Liver (tissue), 9 donors: Measurements from ENCODE around the gene WDR7. TPM values are rescaled to one million over a fixed set of nuclear protein-coding genes. Genes with fewer than 3 reads are reported as not detected.

Experiments
- DNase-seq: peaks from one replicate; pipeline ENCODE4 v3.0.0-alpha.2; 2017; ENCODE audit warnings: low spot score
- H3K27ac ChIP-seq, 2 donors: one replicate each; pipeline ENCODE4 v1.7.0; 2013; ENCODE audit warnings: inconsistent platforms in 2 of 2, low read length in 2 of 2, control low read depth in 1 of 2, low read depth in 1 of 2, mild to moderate bottlenecking in 1 of 2
- H3K27me3 ChIP-seq, 4 donors: one replicate each; pipeline versions ENCODE4 v1.6.1 to v1.7.0; 2013; ENCODE audit warnings: low read length in 3 of 4, inconsistent platforms in 1 of 4, mild to moderate bottlenecking in 1 of 4, moderate library complexity in 1 of 4; ENCODE audit not compliant: control insufficient read depth in 4 of 4, insufficient read depth in 4 of 4
- H3K36me3 ChIP-seq, 4 donors: one replicate each; pipeline versions ENCODE4 v1.6.1 to v1.7.0; 2013; ENCODE audit warnings: low read length in 3 of 4, mild to moderate bottlenecking in 3 of 4, low read depth in 1 of 4, moderate library complexity in 1 of 4; ENCODE audit not compliant: control insufficient read depth in 4 of 4, insufficient read depth in 3 of 4
- H3K4me1 ChIP-seq, 4 donors: one replicate each; pipeline versions ENCODE4 v1.6.1 to v1.7.0; 2013; ENCODE audit warnings: low read length in 3 of 4, mild to moderate bottlenecking in 3 of 4, moderate library complexity in 1 of 4; ENCODE audit not compliant: control insufficient read depth in 4 of 4, insufficient read depth in 4 of 4
- H3K4me3 ChIP-seq, 3 donors: one replicate each; pipeline versions ENCODE4 v1.6.1 to v1.7.0; 2013; ENCODE audit warnings: low read length in 3 of 3, control low read depth in 1 of 3, low read depth in 1 of 3, mild to moderate bottlenecking in 1 of 3
- H3K9ac ChIP-seq, 2 donors: one replicate each; pipeline ENCODE4 v1.7.0; 2013; ENCODE audit warnings: low read length in 2 of 2, mild to moderate bottlenecking in 2 of 2, moderate library complexity in 2 of 2, control low read depth in 1 of 2, low read depth in 1 of 2
- H3K9me3 ChIP-seq, 4 donors: one replicate each; pipeline versions ENCODE4 v1.6.1 to v1.7.0; 2013; ENCODE audit warnings: low read length in 3 of 4; ENCODE audit not compliant: control insufficient read depth in 4 of 4
- EGR1 ChIP-seq, 2 donors: IDR thresholded peaks; 2 replicates each; pipeline ENCODE4 v1.6.1; 2016 to 2018; ENCODE audit warnings: antibody characterized with exemption in 2 of 2, low read depth in 2 of 2
- FOXA1 ChIP-seq: IDR thresholded peaks from 2 replicates; pipeline ENCODE4 v1.6.1; 2016; ENCODE audit warnings: antibody characterized with exemption
- FOXA2 ChIP-seq: IDR thresholded peaks from 2 replicates; pipeline ENCODE4 v1.6.1; 2016; ENCODE audit warnings: antibody characterized with exemption
- GABPA ChIP-seq, 2 donors: IDR thresholded peaks in 1 of 2; conservative IDR thresholded peaks in 1 of 2; 2 replicates each; pipeline ENCODE4 v1.6.1; 2016; ENCODE audit warnings: antibody characterized with exemption in 2 of 2, mild to moderate bottlenecking in 1 of 2, moderate library complexity in 1 of 2
- HNF4A ChIP-seq, 2 donors: conservative IDR thresholded peaks; 2 replicates each; pipeline ENCODE4 v1.6.1; 2016; ENCODE audit warnings: antibody characterized with exemption in 2 of 2, mild to moderate bottlenecking in 2 of 2
- JUND ChIP-seq, 2 donors: IDR thresholded peaks; 2 replicates each; pipeline ENCODE4 v1.6.1; 2016; ENCODE audit warnings: antibody characterized with exemption in 2 of 2
- NR2F2 ChIP-seq: IDR thresholded peaks from 2 replicates; pipeline ENCODE4 v1.6.1; 2016; ENCODE audit warnings: antibody characterized with exemption
- RAD21 ChIP-seq, 2 donors: IDR thresholded peaks; 2 replicates each; pipeline ENCODE4 v1.6.1; 2016; ENCODE audit warnings: antibody characterized with exemption in 2 of 2, mild to moderate bottlenecking in 2 of 2
- RXRA ChIP-seq, 2 donors: IDR thresholded peaks; 2 replicates each; pipeline ENCODE4 v1.6.1; 2017 to 2018; ENCODE audit warnings: antibody characterized with exemption in 2 of 2, mild to moderate bottlenecking in 1 of 2
- SP1 ChIP-seq: IDR thresholded peaks from 2 replicates; pipeline ENCODE4 v1.6.1; 2018; ENCODE audit warnings: antibody characterized with exemption, mild to moderate bottlenecking
- TAF1 ChIP-seq: conservative IDR thresholded peaks from 2 replicates; pipeline ENCODE4 v1.6.1; 2016; ENCODE audit warnings: antibody characterized with exemption, mild to moderate bottlenecking
- YY1 ChIP-seq: IDR thresholded peaks from 2 replicates; pipeline ENCODE4 v1.6.1; 2016; ENCODE audit warnings: antibody characterized with exemption, mild to moderate bottlenecking
- WGBS: extraction: QIAGEN DNeasy Blood & Tissue Kit; methylation state at CpG from one replicate; pipeline ENCODE4 v1.1.7; 2013; 5-methylcytosine and 5-hydroxymethylcytosine counted together
- polyA plus RNA-seq, 2 donors: library from polyadenylated mRNA; stranded (reverse) in 1 of 2; unstranded in 1 of 2; fragments of 200-250 nt in 1 of 2; fragments of >200 nt in 1 of 2; fragmentation: Nextera tagmentation in 1 of 2; extraction: Ambion mirVana in 1 of 2; gene quantifications; one replicate each; pipeline versions ENCODE4 v1.2.1 to v1.2.3, GENCODE V29; 2013 to 2015
- total RNA-seq, 2 donors: library from RNA; depleted of rRNA; stranded (reverse); fragments of >200 nt; gene quantifications; one replicate each; pipeline ENCODE4 v1.2.3, GENCODE V29; 2014
- TF ChIP-seq, protein P1 (sequence below): IDR thresholded peaks from 2 replicates; pipeline ENCODE4 v1.6.1; 2016; ENCODE audit warnings: antibody characterized with exemption
- TF ChIP-seq, protein P2 (sequence below): fragments of 150-350 bp; IDR thresholded peaks from 2 replicates; pipeline ENCODE4 v1.5.1; 2017; ENCODE audit warnings: improper control_type of control experiment, low read depth, low read length; ENCODE audit not compliant: missing input control
- TF ChIP-seq, protein P3 (sequence below): IDR thresholded peaks from 2 replicates; pipeline ENCODE4 v1.6.1; 2016; ENCODE audit warnings: antibody characterized with exemption, mild to moderate bottlenecking
- TF ChIP-seq, protein P4 (sequence below): IDR thresholded peaks from 2 replicates; pipeline ENCODE4 v1.6.1; 2016; ENCODE audit warnings: antibody characterized with exemption
- TF ChIP-seq, protein P5 (sequence below): IDR thresholded peaks from 2 replicates; pipeline ENCODE4 v1.6.1; 2016; ENCODE audit warnings: antibody characterized with exemption
- donor health status: healthy.
- donor health status: healthy.
- donor health status: healthy.
- donor health status: healthy.
- donor health status: healthy.

WDR7 gene
- total and polyA plus RNA-seq, 4 donors = 4.5 to 26.6 (median 13.2) TPM

DNA sequence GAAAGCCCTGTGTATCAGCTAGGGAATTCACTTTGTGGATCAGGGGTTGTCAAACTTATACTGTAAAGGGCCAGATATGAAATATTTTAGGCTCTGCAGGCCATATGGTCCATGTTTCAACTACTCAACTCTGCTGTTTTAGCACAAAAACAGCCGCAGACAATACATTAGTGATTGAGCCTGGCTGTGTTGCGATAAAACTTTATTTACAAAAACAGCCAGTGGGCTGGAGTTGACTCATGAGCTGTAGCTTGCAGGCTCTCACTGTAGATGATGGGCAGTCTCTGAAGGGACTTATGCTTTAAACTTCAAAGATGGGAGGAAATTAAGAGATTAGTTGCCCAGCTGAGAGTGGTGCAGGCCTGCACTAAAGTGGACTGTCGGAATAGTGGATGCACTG lies 33.1 kb downstream of the WDR7 start:
- DNase-seq = no peak
- WGBS = 97% methylated on average over 3 of the region's 3 CpGs
- Histone ChIP-seq H3K27ac (no peak overlapping the region), H3K36me3 (peaks cover 0 to 15% (median 0%) of the 10 kb centered on the region in 4 donors), H3K27me3 (no peaks in the 10 kb centered on the region), H3K9ac (no peak overlapping the region), H3K4me1 (no peaks in the 10 kb centered on the region), H3K4me3 (no peak overlapping the region), H3K9me3 (no peaks in the 10 kb centered on the region)
- TF ChIP-seq RXRA (IDR thresholded peaks at IDR 0.05) = no peak
- TF ChIP-seq HNF4A (conservative IDR thresholded peaks at IDR 0.05) = no peak
- no peak for TF ChIP-seq NR2F2
- TF ChIP-seq FOXA1 = no peak
- no peak for TF ChIP-seq TAF1
- TF ChIP-seq, protein P1, sequence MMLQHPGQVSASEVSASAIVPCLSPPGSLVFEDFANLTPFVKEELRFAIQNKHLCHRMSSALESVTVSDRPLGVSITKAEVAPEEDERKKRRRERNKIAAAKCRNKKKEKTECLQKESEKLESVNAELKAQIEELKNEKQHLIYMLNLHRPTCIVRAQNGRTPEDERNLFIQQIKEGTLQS = no peak
- TF ChIP-seq JUND (IDR thresholded peaks at IDR 0.05) = no peak
- TF ChIP-seq, protein P2, sequence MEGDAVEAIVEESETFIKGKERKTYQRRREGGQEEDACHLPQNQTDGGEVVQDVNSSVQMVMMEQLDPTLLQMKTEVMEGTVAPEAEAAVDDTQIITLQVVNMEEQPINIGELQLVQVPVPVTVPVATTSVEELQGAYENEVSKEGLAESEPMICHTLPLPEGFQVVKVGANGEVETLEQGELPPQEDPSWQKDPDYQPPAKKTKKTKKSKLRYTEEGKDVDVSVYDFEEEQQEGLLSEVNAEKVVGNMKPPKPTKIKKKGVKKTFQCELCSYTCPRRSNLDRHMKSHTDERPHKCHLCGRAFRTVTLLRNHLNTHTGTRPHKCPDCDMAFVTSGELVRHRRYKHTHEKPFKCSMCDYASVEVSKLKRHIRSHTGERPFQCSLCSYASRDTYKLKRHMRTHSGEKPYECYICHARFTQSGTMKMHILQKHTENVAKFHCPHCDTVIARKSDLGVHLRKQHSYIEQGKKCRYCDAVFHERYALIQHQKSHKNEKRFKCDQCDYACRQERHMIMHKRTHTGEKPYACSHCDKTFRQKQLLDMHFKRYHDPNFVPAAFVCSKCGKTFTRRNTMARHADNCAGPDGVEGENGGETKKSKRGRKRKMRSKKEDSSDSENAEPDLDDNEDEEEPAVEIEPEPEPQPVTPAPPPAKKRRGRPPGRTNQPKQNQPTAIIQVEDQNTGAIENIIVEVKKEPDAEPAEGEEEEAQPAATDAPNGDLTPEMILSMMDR = no peak
- no peak for TF ChIP-seq SP1
- TF ChIP-seq YY1 = no peak
- TF ChIP-seq EGR1 (IDR thresholded peaks at IDR 0.05; ENCODE audit: low read depth in 2 of 2) = no peak
- no peak for TF ChIP-seq FOXA2
- TF ChIP-seq, protein P3, sequence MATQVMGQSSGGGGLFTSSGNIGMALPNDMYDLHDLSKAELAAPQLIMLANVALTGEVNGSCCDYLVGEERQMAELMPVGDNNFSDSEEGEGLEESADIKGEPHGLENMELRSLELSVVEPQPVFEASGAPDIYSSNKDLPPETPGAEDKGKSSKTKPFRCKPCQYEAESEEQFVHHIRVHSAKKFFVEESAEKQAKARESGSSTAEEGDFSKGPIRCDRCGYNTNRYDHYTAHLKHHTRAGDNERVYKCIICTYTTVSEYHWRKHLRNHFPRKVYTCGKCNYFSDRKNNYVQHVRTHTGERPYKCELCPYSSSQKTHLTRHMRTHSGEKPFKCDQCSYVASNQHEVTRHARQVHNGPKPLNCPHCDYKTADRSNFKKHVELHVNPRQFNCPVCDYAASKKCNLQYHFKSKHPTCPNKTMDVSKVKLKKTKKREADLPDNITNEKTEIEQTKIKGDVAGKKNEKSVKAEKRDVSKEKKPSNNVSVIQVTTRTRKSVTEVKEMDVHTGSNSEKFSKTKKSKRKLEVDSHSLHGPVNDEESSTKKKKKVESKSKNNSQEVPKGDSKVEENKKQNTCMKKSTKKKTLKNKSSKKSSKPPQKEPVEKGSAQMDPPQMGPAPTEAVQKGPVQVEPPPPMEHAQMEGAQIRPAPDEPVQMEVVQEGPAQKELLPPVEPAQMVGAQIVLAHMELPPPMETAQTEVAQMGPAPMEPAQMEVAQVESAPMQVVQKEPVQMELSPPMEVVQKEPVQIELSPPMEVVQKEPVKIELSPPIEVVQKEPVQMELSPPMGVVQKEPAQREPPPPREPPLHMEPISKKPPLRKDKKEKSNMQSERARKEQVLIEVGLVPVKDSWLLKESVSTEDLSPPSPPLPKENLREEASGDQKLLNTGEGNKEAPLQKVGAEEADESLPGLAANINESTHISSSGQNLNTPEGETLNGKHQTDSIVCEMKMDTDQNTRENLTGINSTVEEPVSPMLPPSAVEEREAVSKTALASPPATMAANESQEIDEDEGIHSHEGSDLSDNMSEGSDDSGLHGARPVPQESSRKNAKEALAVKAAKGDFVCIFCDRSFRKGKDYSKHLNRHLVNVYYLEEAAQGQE = no peak
- no peak for TF ChIP-seq RAD21 (IDR thresholded peaks at IDR 0.05)

DNA sequence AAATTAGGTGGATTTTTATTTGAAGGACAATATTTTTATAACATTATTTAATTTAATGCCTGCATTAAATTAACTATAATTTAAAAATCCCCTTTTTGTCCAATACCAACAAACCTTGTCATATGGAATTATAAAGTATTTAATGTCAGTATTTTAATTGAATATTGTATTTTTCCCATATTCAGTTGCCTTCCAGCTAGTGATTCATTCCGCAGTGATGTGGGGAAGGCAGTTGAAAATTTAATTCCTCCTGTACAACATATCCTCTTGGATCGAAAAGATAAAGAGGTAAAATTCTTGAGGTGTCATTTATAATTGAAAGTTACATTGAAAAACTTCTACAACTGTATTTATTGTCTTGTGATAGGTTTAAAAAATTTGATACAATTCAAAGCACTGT lies 40.4 kb downstream of the WDR7 start:
- no peaks in the 10 kb centered on the region for H3K4me1 ChIP-seq
- no peak for DNase-seq
- WGBS = 100% methylated on average over 2 of the region's 2 CpGs

More for the DNA sequence above, 40.4 kb downstream of the WDR7 start:
- Histone ChIP-seq H3K4me3 (no peak overlapping the region), H3K9ac (no peak overlapping the region), H3K9me3 (no peaks in the 10 kb centered on the region), H3K36me3 (peaks cover 2 to 12% (median 9%) of the 10 kb centered on the region in 4 donors), H3K27ac (no peak overlapping the region), H3K27me3 (no peaks in the 10 kb centered on the region)
- TF ChIP-seq SP1 (no peak), EGR1 (IDR thresholded peaks at IDR 0.05; ENCODE audit: low read depth in 2 of 2) (no peak), HNF4A (conservative IDR thresholded peaks at IDR 0.05) (no peak), GABPA (IDR thresholded peaks at IDR 0.05 in 1 of 2, conservative IDR thresholded peaks at IDR 0.05 in 1 of 2) (no peak), RXRA (IDR thresholded peaks at IDR 0.05) (no peak), FOXA1 (no peak), RAD21 (IDR thresholded peaks at IDR 0.05) (no peak)
- TF ChIP-seq, protein P3 = no peak
- TF ChIP-seq, protein P4, sequence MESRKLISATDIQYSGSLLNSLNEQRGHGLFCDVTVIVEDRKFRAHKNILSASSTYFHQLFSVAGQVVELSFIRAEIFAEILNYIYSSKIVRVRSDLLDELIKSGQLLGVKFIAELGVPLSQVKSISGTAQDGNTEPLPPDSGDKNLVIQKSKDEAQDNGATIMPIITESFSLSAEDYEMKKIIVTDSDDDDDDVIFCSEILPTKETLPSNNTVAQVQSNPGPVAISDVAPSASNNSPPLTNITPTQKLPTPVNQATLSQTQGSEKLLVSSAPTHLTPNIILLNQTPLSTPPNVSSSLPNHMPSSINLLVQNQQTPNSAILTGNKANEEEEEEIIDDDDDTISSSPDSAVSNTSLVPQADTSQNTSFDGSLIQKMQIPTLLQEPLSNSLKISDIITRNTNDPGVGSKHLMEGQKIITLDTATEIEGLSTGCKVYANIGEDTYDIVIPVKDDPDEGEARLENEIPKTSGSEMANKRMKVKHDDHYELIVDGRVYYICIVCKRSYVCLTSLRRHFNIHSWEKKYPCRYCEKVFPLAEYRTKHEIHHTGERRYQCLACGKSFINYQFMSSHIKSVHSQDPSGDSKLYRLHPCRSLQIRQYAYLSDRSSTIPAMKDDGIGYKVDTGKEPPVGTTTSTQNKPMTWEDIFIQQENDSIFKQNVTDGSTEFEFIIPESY = no peak
- TF ChIP-seq, protein P5, sequence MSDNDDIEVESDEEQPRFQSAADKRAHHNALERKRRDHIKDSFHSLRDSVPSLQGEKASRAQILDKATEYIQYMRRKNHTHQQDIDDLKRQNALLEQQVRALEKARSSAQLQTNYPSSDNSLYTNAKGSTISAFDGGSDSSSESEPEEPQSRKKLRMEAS = no peak
